Daoy (cell line): Measurements from ENCODE around the gene PDLIM4. TPM values are rescaled to one million over a fixed set of nuclear protein-coding genes. Genes with fewer than 3 reads are reported as not detected.

Experiments used
- DNase-seq: peaks from one replicate; pipeline ENCODE4 v3.0.0-alpha.2; 2015; ENCODE audit warnings: low read depth
- total RNA-seq: library from RNA; depleted of rRNA; stranded (reverse); fragments of >200 nt; shearing (Covaris generic); gene quantifications from 2 replicates; pipeline ENCODE4 v1.2.3, GENCODE V29; 2014; rRNA removed

Gene PDLIM4
- 94.7 and 103 TPM in 2 replicates for total RNA-seq

GRCh38 chr5:132257131-132258101 is at the start of gene PDLIM4:
Gene PDLIM4 (plus strand): TSS chr5:132257696. CDS start chr5:132257735, 39 bp downstream.
- peak; percentile 73 for DNase-seq

- DNase-seq = no peak
Measured at GRCh38 chr5:132207778-132208177, 49.7 kb upstream of the PDLIM4 start.

GRCh38 chr5:132209131-132209530 is 48.4 kb upstream of the PDLIM4 start:
- DNase-seq = no peak

- DNase-seq = no peak
Measured at GRCh38 chr5:132209901-132210545, 47.5 kb upstream of the PDLIM4 start.

GRCh38 chr5:132210944-132211343 is 46.6 kb upstream of the PDLIM4 start:
- DNase-seq = no peak

- DNase-seq = no peak
Measured at GRCh38 chr5:132211787-132212186, 45.7 kb upstream of the PDLIM4 start.

GRCh38 chr5:132213666-132214065 is 43.8 kb upstream of the PDLIM4 start:
- DNase-seq = no peak

- DNase-seq = no peak
Measured at GRCh38 chr5:132214491-132214890, 43.0 kb upstream of the PDLIM4 start.

GRCh38 chr5:132215329-132215728 is 42.2 kb upstream of the PDLIM4 start:
- peak; percentile 99 for DNase-seq

GRCh38 chr5:132218321-132218720 is 39.2 kb upstream of the PDLIM4 start:
- DNase-seq = no peak

- no peak for DNase-seq
Measured at GRCh38 chr5:132219289-132219970, 38.1 kb upstream of the PDLIM4 start.

GRCh38 chr5:132219981-132220380 is 37.5 kb upstream of the PDLIM4 start:
- DNase-seq = no peak

GRCh38 chr5:132220491-132220890 is 37.0 kb upstream of the PDLIM4 start:
- DNase-seq = no peak

GRCh38 chr5:132221781-132222648 is 35.5 kb upstream of the PDLIM4 start:
- no peak for DNase-seq

GRCh38 chr5:132222649-132223038 is 34.9 kb upstream of the PDLIM4 start:
- no peak for DNase-seq

- DNase-seq = no peak
Measured at GRCh38 chr5:132223861-132224260, 33.6 kb upstream of the PDLIM4 start.

GRCh38 chr5:132224716-132225115 is 32.8 kb upstream of the PDLIM4 start:
- no peak for DNase-seq

GRCh38 chr5:132225165-132226032 is 32.1 kb upstream of the PDLIM4 start:
- peak; percentile 88 for DNase-seq

- DNase-seq = peak; percentile 33
Measured at GRCh38 chr5:132226516-132227234, 30.8 kb upstream of the PDLIM4 start.

- no peak for DNase-seq
Measured at GRCh38 chr5:132227235-132227484, 30.3 kb upstream of the PDLIM4 start.
